Choroid plexus epithelial cell (primary cell): Measurements from ENCODE around the gene GPRC6A.

Source experiments
- DNase-seq: peaks from one replicate; pipeline ENCODE4 v3.0.0-alpha.2; 2010; ENCODE audit warnings: low read depth
- H3K4me3 ChIP-seq: 2 replicates; pipeline ENCODE4 v1.5.1; 2011; ENCODE audit warnings: low read depth, mild to moderate bottlenecking, control low read depth, low read length, moderate library complexity
- CTCF ChIP-seq: conservative IDR thresholded peaks from 2 replicates; pipeline ENCODE4 v1.5.1; 2011; ENCODE audit warnings: low read depth, mild to moderate bottlenecking, control low read depth, inconsistent platforms, low read length, moderate library complexity

The GPRC6A gene

GRCh38 chr6:116745176-116745575, 83.7 kb downstream of the GPRC6A start:
- H3K4me3 ChIP-seq, result no peak overlapping the region
- no peak for TF ChIP-seq CTCF
- DNase-seq, result no peak
